BJ (cell line): Measurements from ENCODE around the gene SYT1. TPM values are rescaled to one million over a fixed set of nuclear protein-coding genes. Genes with fewer than 3 reads are reported as not detected.

ENCODE experiments used
- CTCF ChIA-PET: fragments of 350-600 bp; formaldehyde crosslinking; extraction: SDS; loops from one replicate; lab custom pipeline; 2021; ENCODE audit warnings: antibody characterized with exemption, inconsistent platforms; lab: Yijun Ruan, JAX
- POLR2A ChIA-PET: fragments of 300-600 bp; sonication (Branson Sonifier 250); formaldehyde crosslinking; extraction: SDS; loops from one replicate; lab custom pipeline; 2021; ENCODE audit warnings: antibody characterized with exemption; lab: Charles Lee
- DNase-seq: peaks from one replicate; pipeline ENCODE4 v3.0.0-alpha.2; 2011; ENCODE audit warnings: low read depth
- H3K27me3 ChIP-seq: 2 replicates; pipeline ENCODE4 v1.6.0; 2011; ENCODE audit warnings: low read length; ENCODE audit not compliant: control insufficient read depth, insufficient read depth
- H3K36me3 ChIP-seq: 2 replicates; pipeline ENCODE4 v1.5.1; 2011; ENCODE audit warnings: low read length; ENCODE audit not compliant: control insufficient read depth, insufficient read depth
- H3K4me3 ChIP-seq: 2 replicates; pipeline ENCODE4 v1.5.1; 2011; ENCODE audit warnings: low read depth, mild to moderate bottlenecking, control low read depth, low read length
- CTCF ChIP-seq: IDR thresholded peaks from 2 replicates; pipeline ENCODE4 v1.5.1; 2011; ENCODE audit warnings: low read depth, mild to moderate bottlenecking, control low read depth, inconsistent platforms, low read length, moderate library complexity; ENCODE audit not compliant: insufficient read depth
- polyA plus RNA-seq: library from polyadenylated mRNA; depleted of rRNA; stranded (reverse); fragments of >200 nt; gene quantifications from 2 replicates; pipeline ENCODE4 v1.2.3, GENCODE V29; 2011

Gene SYT1
- polyA plus RNA-seq, 1 experiment, result 0.70 TPM

GRCh38 chr12:79302162-79302814 lies 437.7 kb downstream of the SYT1 start:
- CTCF ChIA-PET, result no interaction called here
- TF ChIP-seq CTCF, result no peak
- POLR2A ChIA-PET, result no interaction called here

GRCh38 chr12:79307340-79307739 lies 442.8 kb downstream of the SYT1 start:
- CTCF ChIA-PET, result no interaction called here
- POLR2A ChIA-PET, result no interaction called here
- no peak overlapping the region for H3K4me3 ChIP-seq
- H3K27me3 ChIP-seq, result no peaks in the 10 kb centered on the region
- no peaks in the 10 kb centered on the region for H3K36me3 ChIP-seq
- TF ChIP-seq CTCF, result no peak
- no peak for DNase-seq

More at GRCh38 chr12:79302162-79302814, 437.7 kb downstream of the SYT1 start:
- Histone ChIP-seq H3K4me3 (no peak overlapping the region), H3K27me3 (no peaks in the 10 kb centered on the region), H3K36me3 (no peaks in the 10 kb centered on the region)
- DNase-seq, result no peak

- TF ChIP-seq CTCF, result no peak
- Histone ChIP-seq H3K36me3 (no peaks in the 10 kb centered on the region), H3K4me3 (no peak overlapping the region), H3K27me3 (no peaks in the 10 kb centered on the region)
- no peak for DNase-seq
- ChIA-PET POLR2A (no interaction called here), CTCF (no interaction called here)
Measured at GRCh38 chr12:79309039-79309438, 444.5 kb downstream of the SYT1 start.

- H3K27me3 ChIP-seq, result no peaks in the 10 kb centered on the region
- POLR2A ChIA-PET, result no interaction called here
- no peak for TF ChIP-seq CTCF
- DNase-seq, result no peak
- H3K4me3 ChIP-seq, result no peak overlapping the region
- CTCF ChIA-PET, result no interaction called here
- H3K36me3 ChIP-seq, result no peaks in the 10 kb centered on the region
Measured at GRCh38 chr12:79317179-79317847, 452.7 kb downstream of the SYT1 start.

- H3K36me3 ChIP-seq, result no peaks in the 10 kb centered on the region
- POLR2A ChIA-PET, result no interaction called here
- H3K4me3 ChIP-seq, result no peak overlapping the region
- H3K27me3 ChIP-seq, result no peaks in the 10 kb centered on the region
- no peak for DNase-seq
- TF ChIP-seq CTCF, result no peak
- CTCF ChIA-PET, result no interaction called here
Measured at GRCh38 chr12:79322905-79323304, 458.3 kb downstream of the SYT1 start.
